Duodenal mucosa (tissue), 2 donors: ENCODE results near the gene CARNS1.

ENCODE experiments used
- H3K27ac ChIP-seq: one replicate; pipeline ENCODE4 v1.7.0; 2013; ENCODE audit warnings: low read depth, low read length
- H3K27me3 ChIP-seq, 2 donors: one replicate each; pipeline ENCODE4 v1.7.0; 2013; ENCODE audit warnings: low read length in 2 of 2, control low read depth in 1 of 2; ENCODE audit not compliant: insufficient read depth in 2 of 2, control insufficient read depth in 1 of 2
- H3K36me3 ChIP-seq, 2 donors: one replicate each; pipeline ENCODE4 v1.7.0; 2013; ENCODE audit warnings: low read length in 2 of 2, control low read depth in 1 of 2; ENCODE audit not compliant: insufficient read depth in 2 of 2, control insufficient read depth in 1 of 2
- H3K4me1 ChIP-seq, 2 donors: one replicate each; pipeline ENCODE4 v1.7.0; 2013; ENCODE audit warnings: low read length in 2 of 2, control low read depth in 1 of 2; ENCODE audit not compliant: insufficient read depth in 2 of 2, control insufficient read depth in 1 of 2
- H3K4me3 ChIP-seq, 2 donors: one replicate each; pipeline ENCODE4 v1.7.0; 2013; ENCODE audit warnings: low read length in 2 of 2, low read depth in 1 of 2
- H3K9ac ChIP-seq, 2 donors: one replicate each; pipeline ENCODE4 v1.7.0; 2013; ENCODE audit warnings: low read length in 2 of 2, low read depth in 1 of 2
- H3K9me3 ChIP-seq, 2 donors: one replicate each; pipeline ENCODE4 v1.7.0; 2013; ENCODE audit warnings: low read length in 2 of 2, control low read depth in 1 of 2; ENCODE audit not compliant: control insufficient read depth in 1 of 2

Gene CARNS1

GRCh38 chr11:67453816-67454732 is 38.6 kb downstream of the CARNS1 start:
- H3K36me3 ChIP-seq, result no peaks in the 10 kb centered on the region
- H3K27me3 ChIP-seq, result no peaks in the 10 kb centered on the region
- H3K9ac ChIP-seq, result no peak overlapping the region
- H3K4me3 ChIP-seq, result no peak overlapping the region
- no peak overlapping the region for H3K27ac ChIP-seq
- H3K9me3 ChIP-seq, result no peaks in the 10 kb centered on the region
- H3K4me1 ChIP-seq, result peaks cover 0 to 8% of the 10 kb centered on the region in 2 donors

GRCh38 chr11:67455054-67455453 is 39.6 kb downstream of the CARNS1 start, which contains the start of gene CABP4:
CABP4 (plus strand) TSS chr11:67455354; CDS start chr11:67455424, 70 bp downstream.
- no peaks in the 10 kb centered on the region for H3K27me3 ChIP-seq
- H3K36me3 ChIP-seq, result no peaks in the 10 kb centered on the region
- no peak within 1 kb of the TSS for H3K27ac ChIP-seq
- peaks cover 0 to 3% of the 10 kb centered on the region in 2 donors for H3K4me1 ChIP-seq
- H3K4me3 ChIP-seq, result no peak within 1 kb of the TSS
- H3K9me3 ChIP-seq, result no peaks in the 10 kb centered on the region
- H3K9ac ChIP-seq, result no peak within 1 kb of the TSS

- H3K27ac ChIP-seq, result no peak overlapping the region
- no peak overlapping the region for H3K4me3 ChIP-seq
- no peaks in the 10 kb centered on the region for H3K9me3 ChIP-seq
- H3K36me3 ChIP-seq, result no peaks in the 10 kb centered on the region
- peaks cover 0 to 3% of the 10 kb centered on the region in 2 donors for H3K4me1 ChIP-seq
- H3K27me3 ChIP-seq, result no peaks in the 10 kb centered on the region
- H3K9ac ChIP-seq, result no peak overlapping the region
These were observed 40.7 kb downstream of the CARNS1 start for GRCh38 chr11:67456068-67456705.

- Histone ChIP-seq H3K36me3 (no peaks in the 10 kb centered on the region), H3K4me1 (no peaks in the 10 kb centered on the region), H3K27ac (no peak overlapping the region)
These were observed 42.0 kb downstream of the CARNS1 start for GRCh38 chr11:67457453-67457852.

GRCh38 chr11:67458266-67458665 is 42.8 kb downstream of the CARNS1 start:
- no peak overlapping the region for H3K27ac ChIP-seq
- H3K9me3 ChIP-seq, result no peaks in the 10 kb centered on the region
- no peak overlapping the region for H3K9ac ChIP-seq
- H3K27me3 ChIP-seq, result no peaks in the 10 kb centered on the region
- peaks cover 0 to 2% of the 10 kb centered on the region in 2 donors for H3K4me1 ChIP-seq
- H3K36me3 ChIP-seq, result no peaks in the 10 kb centered on the region
- no peak overlapping the region for H3K4me3 ChIP-seq

More at GRCh38 chr11:67457453-67457852, 42.0 kb downstream of the CARNS1 start:
- Histone ChIP-seq H3K27me3 (no peaks in the 10 kb centered on the region), H3K9ac (no peak overlapping the region), H3K9me3 (no peaks in the 10 kb centered on the region), H3K4me3 (no peak overlapping the region)

GRCh38 chr11:67463186-67463585 is 47.7 kb downstream of the CARNS1 start:
- no peaks in the 10 kb centered on the region for H3K27me3 ChIP-seq
- H3K9ac ChIP-seq, result no peak overlapping the region
- peaks cover 0 to 3% of the 10 kb centered on the region in 2 donors for H3K36me3 ChIP-seq
- H3K27ac ChIP-seq, result no peak overlapping the region
- peaks cover 23 to 24% of the 10 kb centered on the region in 2 donors for H3K4me1 ChIP-seq
- no peak overlapping the region for H3K4me3 ChIP-seq
- no peaks in the 10 kb centered on the region for H3K9me3 ChIP-seq

- H3K4me3 ChIP-seq, result peak overlapping the region; percentile 63 to 66
- H3K4me1 ChIP-seq, result peaks cover 26 to 27% of the 10 kb centered on the region in 2 donors
- peak overlapping the region; percentile 80 to 96 for H3K9ac ChIP-seq
- no peaks in the 10 kb centered on the region for H3K9me3 ChIP-seq
- peaks cover 0 to 3% of the 10 kb centered on the region in 2 donors for H3K36me3 ChIP-seq
- no peaks in the 10 kb centered on the region for H3K27me3 ChIP-seq
- H3K27ac ChIP-seq, result peak overlapping the region; percentile 89
These were observed 48.4 kb downstream of the CARNS1 start for GRCh38 chr11:67463680-67464410.

- H3K4me1 ChIP-seq, result peaks cover 26 to 29% of the 10 kb centered on the region in 2 donors
- no peaks in the 10 kb centered on the region for H3K27me3 ChIP-seq
- H3K9ac ChIP-seq, result peak overlapping the region; percentile 80 to 96
- no peaks in the 10 kb centered on the region for H3K9me3 ChIP-seq
- H3K27ac ChIP-seq, result peak overlapping the region; percentile 95
- H3K36me3 ChIP-seq, result peaks cover 0 to 3% of the 10 kb centered on the region in 2 donors
- peak overlapping the region; percentile 69 to 88 for H3K4me3 ChIP-seq
These were observed 49.1 kb downstream of the CARNS1 start for GRCh38 chr11:67464411-67465188.

- H3K9ac ChIP-seq, result peak overlapping the region; percentile 65 to 96
- H3K36me3 ChIP-seq, result peaks cover 0 to 3% of the 10 kb centered on the region in 2 donors
- no peaks in the 10 kb centered on the region for H3K27me3 ChIP-seq
- no peaks in the 10 kb centered on the region for H3K9me3 ChIP-seq
- peaks cover 26 to 30% of the 10 kb centered on the region in 2 donors for H3K4me1 ChIP-seq
- H3K27ac ChIP-seq, result peak overlapping the region; percentile 95
- peak overlapping the region; percentile 69 to 88 for H3K4me3 ChIP-seq
These were observed 49.7 kb downstream of the CARNS1 start for GRCh38 chr11:67465189-67465510.
